Measurements from ENCODE around the gene CD83.
"Not testable (repeated sequence)": the region's sequence is repeated elsewhere in the genome, so short reads cannot be mapped to it uniquely, and the experiment has no call there.

Gene CD83

DNA sequence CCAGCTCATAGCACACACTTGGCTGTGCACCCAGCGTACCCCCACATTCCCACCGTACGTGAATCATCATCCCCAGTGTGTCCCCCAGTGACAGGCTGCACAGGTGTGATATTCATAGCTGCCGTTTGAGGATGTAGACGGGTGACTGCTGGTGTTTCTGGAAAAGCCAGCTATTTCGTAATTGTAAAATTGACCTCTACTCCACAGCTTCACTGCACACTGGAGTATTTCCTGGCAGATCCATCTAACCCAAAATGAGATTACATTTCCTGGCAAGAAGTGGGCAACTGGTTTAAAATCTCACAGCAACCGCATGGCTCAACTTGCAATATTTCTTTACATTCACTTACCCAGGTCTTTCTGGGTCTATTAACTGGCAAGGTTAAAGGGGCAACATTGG lies 30.3 kb downstream of the CD83 start:
- no peak for DNase-seq (ENCODE audit: low read depth)

DNA sequence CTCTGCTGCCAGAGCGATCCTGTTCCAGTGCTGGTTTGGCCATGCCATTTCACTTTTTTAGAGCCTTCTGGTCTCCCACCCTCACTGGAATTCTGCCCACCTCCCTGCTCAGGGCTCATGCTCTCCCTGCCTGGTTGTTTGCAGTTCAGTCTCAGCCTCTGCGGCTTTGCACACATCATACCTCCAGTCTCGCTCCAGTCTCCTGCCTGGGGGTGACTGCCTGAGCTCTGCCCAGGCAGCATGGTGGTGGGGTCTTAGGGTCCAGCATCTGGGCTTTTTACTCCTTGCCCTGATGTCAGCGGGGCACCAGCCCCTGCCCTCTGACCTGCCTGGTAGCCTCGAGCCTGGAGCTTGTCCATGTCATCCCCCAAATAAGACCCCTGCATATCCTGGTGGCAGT lies 30.9 kb downstream of the CD83 start:
- no peak for DNase-seq (ENCODE audit: low read depth)

DNA sequence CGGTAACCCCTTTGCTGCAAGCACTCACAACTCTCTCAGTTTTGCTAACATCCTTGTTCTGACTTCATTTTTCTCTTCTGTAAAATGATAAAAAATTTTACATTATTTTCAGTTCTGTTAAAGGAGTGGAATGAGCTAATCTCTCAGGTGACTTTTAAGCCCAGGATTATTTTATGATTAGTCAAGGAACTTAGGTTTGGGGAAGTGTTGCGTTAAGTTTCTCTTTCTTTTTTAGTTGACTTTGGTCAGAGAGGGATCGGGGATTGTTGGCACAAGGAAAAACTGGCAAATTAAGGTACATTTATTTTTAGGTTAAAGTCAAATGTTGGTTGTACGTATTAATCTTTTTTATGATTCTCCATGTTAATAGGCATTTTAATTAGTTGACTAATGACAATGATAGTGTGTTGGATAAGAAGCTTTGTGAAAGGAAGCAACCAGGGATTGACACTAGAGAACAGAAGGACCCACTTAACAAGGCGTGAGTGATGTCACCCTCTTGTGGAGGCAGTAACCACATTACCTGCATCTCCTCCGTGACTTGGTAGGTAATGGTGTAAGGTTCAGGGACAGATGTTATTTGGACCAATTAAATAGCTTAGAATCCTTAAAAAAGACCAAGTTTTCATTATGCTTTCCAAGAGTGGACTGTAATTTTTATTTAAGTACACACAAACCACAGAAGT lies 31.6 kb downstream of the CD83 start:
- DNase-seq (ENCODE audit: low read depth): no peak

DNA sequence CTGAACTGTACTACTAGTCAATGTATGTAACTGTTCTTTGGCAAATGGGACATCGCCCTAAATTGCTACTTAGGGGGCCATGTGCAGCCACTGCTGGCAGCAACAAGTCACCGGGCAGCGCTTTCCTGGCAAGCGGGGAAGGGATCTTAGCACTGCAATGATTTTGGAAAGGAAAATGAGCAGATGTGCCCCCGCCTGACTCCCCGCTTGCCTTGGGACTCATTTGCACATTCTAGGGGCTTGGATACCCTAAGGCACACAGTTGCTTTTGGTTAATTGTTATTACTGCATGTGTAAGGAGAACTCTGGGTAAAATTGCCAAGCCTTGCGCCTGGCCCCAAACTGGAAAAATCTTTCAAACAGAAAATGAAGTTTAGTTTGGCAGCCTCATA lies 32.2 kb downstream of the CD83 start:
- no peak for DNase-seq (ENCODE audit: low read depth)

DNA sequence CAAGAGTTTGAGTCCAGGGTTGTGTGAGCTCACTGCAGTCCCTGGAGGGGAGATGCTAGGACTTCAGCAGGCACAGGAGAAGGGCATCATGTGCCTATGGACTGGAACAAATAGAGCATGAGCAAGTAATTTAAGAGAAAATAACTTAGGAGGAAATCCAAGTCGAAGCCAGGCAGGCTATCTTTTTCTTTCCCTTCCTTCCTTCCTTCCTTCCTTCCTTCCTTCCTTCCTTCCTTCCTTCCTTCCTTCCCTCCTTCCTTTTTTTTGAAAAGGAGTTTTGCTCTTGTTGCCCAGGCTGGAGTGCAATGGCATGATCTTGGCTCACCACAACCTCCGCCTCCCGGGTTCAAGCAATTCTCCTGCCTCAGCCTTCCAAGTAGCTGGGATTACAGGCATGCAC lies 33.7 kb downstream of the CD83 start:
- DNase-seq (ENCODE audit: low read depth): not testable (repeated sequence)

DNA sequence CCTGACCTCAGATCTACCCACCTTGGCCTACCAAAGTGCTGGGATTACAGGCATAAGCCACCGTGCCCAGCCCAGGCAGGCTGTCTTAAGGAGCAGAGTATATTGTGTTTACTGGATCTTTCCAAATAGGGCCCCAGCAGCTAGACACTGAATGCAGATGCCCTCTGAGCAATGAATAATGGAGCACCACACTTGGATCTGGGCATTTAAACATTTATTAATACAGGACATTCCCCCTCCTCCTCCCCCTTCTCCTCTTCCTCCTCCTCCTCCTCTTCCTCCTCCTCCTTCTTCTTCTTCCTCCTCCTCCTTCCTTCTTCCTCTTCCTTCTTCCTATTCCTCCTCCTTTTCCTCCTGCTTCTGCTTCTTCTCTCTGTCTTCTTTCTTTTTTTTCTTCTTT lies 34.2 kb downstream of the CD83 start:
- DNase-seq (ENCODE audit: low read depth): no peak

DNA sequence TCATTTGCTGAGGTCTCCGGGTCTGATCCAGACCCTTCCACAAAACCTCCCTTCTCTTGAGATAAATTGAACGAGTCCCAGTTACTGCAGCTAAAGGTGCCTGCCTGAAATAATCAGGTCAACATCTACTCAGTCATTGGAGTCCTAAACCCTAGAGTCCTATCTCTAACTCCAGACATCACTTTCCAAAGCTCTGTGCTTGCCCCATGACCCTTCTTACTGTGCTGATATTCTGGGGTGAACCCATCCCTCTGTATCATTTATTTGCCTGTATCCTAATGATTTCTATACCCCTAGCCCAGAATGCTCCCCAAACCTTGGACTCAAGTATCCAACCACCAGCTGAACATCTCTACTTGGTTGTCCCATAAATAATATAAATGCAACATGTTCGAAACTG lies 35.7 kb downstream of the CD83 start:
- no peak for DNase-seq (ENCODE audit: low read depth)

DNA sequence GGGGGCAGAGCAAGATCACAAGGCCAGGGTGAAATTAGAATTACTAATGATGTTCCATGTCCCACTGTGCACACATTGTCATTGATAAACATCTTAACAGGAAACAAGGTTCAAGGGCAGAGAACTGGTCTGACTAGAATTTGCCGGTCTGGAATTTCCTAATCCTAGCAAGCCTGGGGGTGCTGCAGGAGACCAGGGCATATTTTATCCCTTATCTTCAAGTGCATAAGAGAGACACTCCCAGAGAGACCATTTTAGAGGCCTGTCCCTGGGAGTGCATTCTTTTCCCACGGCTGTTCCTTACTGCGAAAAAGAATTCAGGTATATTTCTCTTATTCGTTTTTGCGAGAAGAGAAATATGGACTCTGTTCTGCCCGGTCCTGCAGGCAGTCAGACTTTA lies 41.5 kb downstream of the CD83 start:
- no peak for DNase-seq (ENCODE audit: low read depth)

DNA sequence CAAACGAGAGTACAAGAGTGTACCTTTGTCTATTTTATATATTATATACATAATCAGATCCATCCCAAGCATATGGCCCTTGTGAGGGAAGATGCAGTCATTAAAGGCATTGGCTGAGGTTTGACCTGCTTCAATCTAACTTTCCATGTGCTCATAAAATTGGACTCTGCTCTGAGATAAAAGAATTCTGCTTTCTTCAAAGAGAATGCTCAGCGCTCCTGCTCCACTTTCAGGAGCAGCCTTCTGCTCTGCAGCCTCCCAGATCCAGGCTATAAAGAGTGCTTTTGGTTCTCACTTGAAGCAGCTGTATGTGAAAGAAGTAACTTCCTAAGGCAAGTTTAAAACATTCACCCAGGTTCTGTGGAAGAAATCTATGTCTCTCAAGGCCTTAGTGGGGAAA lies 45.3 kb downstream of the CD83 start:
- DNase-seq (ENCODE audit: low read depth): no peak

DNA sequence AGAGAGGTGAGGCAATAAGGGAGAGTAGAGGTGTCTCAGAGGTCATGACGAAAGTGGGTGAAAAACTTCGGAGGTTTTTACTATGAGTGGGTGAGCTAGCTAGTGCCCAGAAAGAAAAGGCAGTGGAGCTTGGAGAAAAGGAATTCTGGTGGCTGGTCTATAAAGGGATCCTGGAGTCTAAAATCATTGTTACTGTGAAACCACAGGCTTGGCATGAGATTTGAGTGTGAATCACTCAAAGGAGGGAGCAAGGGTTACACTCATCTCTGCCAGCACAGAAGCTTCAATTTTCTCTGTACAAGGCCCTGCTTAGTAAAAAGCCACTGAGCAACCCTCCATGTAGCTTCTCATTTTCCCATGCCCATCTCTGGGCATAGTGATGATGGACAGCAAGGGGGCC lies 47.5 kb downstream of the CD83 start:
- DNase-seq (ENCODE audit: low read depth): no peak

DNA sequence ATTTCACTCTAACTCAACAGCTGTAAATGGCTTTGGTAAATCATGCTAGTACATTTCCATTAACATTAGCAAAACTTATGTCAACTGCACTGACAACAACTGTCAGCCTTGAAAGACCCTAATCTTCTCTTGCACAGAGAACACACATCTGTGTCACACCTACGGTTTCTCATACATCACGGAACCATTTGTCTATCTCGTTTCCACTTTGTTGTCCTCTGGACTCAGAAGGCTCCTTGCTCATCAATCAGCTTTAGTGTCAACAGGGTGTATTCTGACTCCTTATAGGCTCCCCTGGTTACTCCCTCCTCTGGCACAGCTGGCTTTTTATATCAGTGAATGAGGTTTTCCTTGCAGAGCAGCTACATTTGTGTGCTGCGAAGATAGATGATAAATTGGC lies 49.3 kb downstream of the CD83 start:
- DNase-seq (ENCODE audit: low read depth): no peak

DNA sequence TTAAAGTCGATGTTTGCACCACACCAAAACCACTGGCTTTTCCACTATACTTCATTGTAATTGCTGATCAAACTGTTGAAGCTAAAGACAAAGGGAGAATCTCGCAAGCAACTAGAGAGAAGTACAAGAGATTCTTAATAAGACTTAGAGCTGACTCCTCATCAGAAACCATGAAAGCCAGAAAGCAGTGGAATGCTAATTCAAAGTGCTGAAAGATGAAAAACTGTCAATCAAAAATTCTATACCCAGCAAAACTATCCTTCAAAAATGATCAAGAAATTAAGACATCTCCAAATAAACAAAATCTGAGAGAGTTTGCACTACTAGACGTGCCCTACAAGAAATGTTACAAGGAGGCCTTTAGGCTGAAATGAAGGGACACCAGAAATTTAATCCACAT lies 52.6 kb downstream of the CD83 start:
- DNase-seq (ENCODE audit: low read depth): no peak

DNA sequence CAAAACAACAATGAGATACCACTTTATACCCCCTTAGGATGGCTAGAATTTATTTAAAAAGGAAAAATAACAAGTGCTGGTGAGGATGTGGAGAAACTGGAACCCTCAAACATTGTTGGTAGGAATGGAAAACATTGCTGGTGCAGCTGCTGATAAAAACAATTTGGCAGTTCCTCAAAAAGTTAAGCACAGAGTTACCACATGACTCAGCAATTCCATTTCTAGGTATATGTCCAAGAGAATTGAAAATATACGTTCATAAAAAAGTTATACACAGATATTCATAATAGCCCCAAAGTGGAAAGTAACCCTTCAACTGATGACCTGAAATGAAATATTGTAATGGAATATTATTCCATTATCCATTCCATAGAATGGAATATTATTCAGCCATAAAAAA lies 55.0 kb downstream of the CD83 start:
- DNase-seq (ENCODE audit: low read depth): no peak

DNA sequence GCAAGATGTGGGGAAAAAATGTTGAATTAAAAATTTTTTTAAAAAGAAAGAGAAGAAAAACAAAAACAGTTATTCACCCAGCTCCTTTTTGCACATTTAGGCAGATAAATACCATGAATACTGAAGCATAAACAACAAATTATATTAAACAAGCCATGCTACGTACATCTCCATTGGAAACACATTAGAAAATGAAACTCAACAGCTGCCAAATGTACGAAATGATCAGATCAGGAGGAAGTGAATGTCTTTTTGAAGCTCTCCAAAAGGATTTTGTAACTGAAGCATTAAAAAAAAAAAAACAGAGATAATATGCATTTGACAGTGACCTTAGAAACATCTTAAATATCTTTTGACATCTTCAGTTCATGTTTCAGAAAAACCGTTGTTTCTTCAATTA lies 56.7 kb downstream of the CD83 start:
- no peak for DNase-seq (ENCODE audit: low read depth)

DNA sequence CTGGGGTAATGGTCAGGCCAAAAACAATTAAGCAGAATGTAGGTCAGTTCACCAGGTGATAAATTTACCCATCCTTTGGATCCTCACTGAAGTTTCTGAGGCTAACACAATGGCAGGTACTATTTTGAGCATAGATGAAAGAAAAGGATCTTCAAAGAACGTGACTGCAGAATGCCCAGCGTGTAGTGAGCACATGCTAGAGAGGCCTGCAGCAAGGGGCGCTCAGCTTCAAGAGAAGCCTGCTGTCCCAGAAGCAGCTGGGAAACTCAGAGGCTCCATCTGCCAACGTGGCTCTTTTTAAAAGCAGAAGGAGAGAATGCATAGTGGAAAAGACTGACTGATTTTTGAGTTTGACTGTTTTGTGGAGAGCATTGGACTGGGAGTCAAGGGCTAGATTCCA lies 57.4 kb downstream of the CD83 start:
- no peak for DNase-seq (ENCODE audit: low read depth)

DNA sequence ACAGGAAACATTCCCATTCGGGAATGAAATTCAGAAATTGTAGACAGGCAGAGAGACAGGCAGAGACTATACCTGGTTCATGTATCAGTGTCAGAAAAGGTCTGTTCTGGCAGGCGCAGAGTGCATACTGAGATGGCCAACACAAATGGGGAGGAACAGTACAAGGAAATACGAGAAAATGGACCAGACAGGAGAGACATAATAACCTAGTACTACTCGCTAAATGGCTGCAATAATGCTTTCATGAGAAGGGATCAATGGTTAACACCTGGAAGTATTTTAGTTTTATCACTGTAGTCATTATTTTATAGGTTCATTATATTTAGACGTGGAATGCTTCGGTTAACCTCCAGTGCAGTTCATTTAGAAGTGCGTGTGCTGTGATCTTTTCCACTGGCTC lies 58.9 kb downstream of the CD83 start:
- no peak for DNase-seq (ENCODE audit: low read depth)

DNA sequence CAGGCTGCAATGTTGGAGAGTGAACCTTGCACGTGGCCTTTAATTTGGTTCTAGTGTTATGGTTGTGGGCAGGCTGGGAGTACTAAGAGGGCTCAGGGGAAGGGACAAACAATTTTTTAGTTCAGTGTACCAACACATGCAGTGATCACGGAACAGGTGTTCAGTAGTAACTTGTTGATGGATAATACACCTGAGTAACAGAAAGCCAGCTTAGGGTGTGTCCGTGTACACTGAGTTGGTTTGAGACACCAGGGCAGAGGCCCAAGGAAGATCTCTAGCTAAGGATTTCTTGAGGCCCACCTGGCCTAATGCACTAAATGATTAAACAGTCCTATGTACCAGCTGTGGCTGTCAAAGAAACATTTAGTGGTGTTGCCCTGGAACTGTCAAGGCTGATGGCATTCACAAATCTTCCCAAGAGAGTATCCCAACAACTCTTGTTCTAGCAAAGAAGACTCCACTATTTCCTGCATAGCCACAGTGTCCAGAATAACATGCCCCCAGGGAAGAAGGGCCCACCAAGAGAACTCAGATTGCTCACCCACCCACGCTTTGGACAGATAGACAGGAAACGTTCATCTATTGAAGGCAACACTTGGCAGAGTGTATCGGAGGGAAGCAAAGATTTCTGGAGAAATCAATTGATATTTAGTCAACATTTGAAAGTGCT lies 60.0 kb downstream of the CD83 start:
- DNase-seq (ENCODE audit: low read depth): no peak

DNA sequence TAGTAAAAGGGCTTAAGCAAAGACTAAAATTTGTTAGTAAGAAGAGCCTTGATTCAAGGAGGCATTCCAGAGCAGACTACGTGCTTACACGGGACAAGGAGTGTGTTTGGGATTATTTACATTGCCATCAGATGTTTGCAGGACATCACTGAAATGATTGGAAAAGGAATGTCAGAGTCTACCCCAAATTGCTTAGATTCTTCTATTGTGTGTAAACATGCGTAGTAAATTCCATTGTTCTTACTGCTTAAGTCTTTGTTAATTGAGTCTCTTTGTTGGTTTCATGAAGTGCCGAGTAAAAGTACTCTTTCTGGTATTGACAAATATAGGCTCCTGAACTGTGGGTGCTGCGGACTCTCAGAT lies 60.5 kb downstream of the CD83 start:
- no peak for DNase-seq (ENCODE audit: low read depth)

DNA sequence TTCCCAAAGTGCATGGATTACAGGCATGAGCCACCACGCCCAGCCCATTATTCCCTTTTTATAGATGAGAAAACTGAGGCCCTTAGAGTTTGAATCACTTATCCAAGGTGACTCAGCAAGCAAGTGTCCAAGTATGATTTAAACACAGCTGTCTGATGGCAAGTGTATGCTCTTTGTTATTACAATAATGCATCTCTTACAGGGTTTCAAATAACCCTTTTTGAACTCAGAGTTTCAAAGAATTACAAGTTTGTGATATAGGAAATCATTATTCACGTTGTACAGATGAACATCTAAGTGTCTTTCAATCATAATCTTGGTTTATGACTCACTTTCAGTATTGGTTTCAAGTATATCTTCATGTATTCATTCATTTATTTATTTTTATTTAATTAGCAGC lies 63.0 kb downstream of the CD83 start:
- DNase-seq (ENCODE audit: low read depth): no peak

DNA sequence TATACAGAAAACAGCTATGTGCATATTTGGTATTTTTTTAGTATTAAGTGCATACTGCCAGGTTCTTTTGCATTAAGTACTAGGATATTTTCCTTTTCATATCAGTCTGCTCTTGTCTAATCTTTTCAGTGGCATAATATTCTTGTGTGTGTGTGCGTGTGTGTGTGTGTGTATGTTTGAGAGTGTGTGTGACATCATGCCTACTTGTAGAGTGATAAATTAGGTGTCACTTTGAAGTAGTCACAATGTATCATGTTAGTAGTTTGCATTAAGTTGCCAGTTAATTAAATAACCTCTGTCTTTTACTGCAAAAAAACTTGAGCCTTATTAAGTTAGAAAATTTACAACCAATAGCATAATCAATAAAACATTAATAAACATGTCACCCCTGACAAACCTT lies 65.3 kb downstream of the CD83 start:
- no peak for DNase-seq (ENCODE audit: low read depth)

Measured in T follicular helper cell (primary cell).